Liver (tissue), 9 donors: ENCODE measurements around the gene BECN2. TPM values are rescaled to one million over a fixed set of nuclear protein-coding genes. Genes with fewer than 3 reads are reported as not detected.

Source experiments
- DNase-seq: peaks from one replicate; pipeline ENCODE4 v3.0.0-alpha.2; 2017; ENCODE audit warnings: low spot score
- H3K27ac ChIP-seq, 2 donors: one replicate each; pipeline ENCODE4 v1.7.0; 2013; ENCODE audit warnings: inconsistent platforms in 2 of 2, low read length in 2 of 2, control low read depth in 1 of 2, low read depth in 1 of 2, mild to moderate bottlenecking in 1 of 2
- H3K27me3 ChIP-seq, 4 donors: one replicate each; pipeline versions ENCODE4 v1.6.1 to v1.7.0; 2013; ENCODE audit warnings: low read length in 3 of 4, inconsistent platforms in 1 of 4, mild to moderate bottlenecking in 1 of 4, moderate library complexity in 1 of 4; ENCODE audit not compliant: control insufficient read depth in 4 of 4, insufficient read depth in 4 of 4
- H3K36me3 ChIP-seq, 4 donors: one replicate each; pipeline versions ENCODE4 v1.6.1 to v1.7.0; 2013; ENCODE audit warnings: low read length in 3 of 4, mild to moderate bottlenecking in 3 of 4, low read depth in 1 of 4, moderate library complexity in 1 of 4; ENCODE audit not compliant: control insufficient read depth in 4 of 4, insufficient read depth in 3 of 4
- H3K4me1 ChIP-seq, 4 donors: one replicate each; pipeline versions ENCODE4 v1.6.1 to v1.7.0; 2013; ENCODE audit warnings: low read length in 3 of 4, mild to moderate bottlenecking in 3 of 4, moderate library complexity in 1 of 4; ENCODE audit not compliant: control insufficient read depth in 4 of 4, insufficient read depth in 4 of 4
- H3K4me3 ChIP-seq, 3 donors: one replicate each; pipeline versions ENCODE4 v1.6.1 to v1.7.0; 2013; ENCODE audit warnings: low read length in 3 of 3, control low read depth in 1 of 3, low read depth in 1 of 3, mild to moderate bottlenecking in 1 of 3
- H3K9ac ChIP-seq, 2 donors: one replicate each; pipeline ENCODE4 v1.7.0; 2013; ENCODE audit warnings: low read length in 2 of 2, mild to moderate bottlenecking in 2 of 2, moderate library complexity in 2 of 2, control low read depth in 1 of 2, low read depth in 1 of 2
- H3K9me3 ChIP-seq, 4 donors: one replicate each; pipeline versions ENCODE4 v1.6.1 to v1.7.0; 2013; ENCODE audit warnings: low read length in 3 of 4; ENCODE audit not compliant: control insufficient read depth in 4 of 4
- ATF3 ChIP-seq: IDR thresholded peaks from 2 replicates; pipeline ENCODE4 v1.6.1; 2016; ENCODE audit warnings: antibody characterized with exemption
- CTCF ChIP-seq: fragments of 150-350 bp; IDR thresholded peaks from 2 replicates; pipeline ENCODE4 v1.5.1; 2017; ENCODE audit warnings: improper control_type of control experiment, low read depth, low read length; ENCODE audit not compliant: missing input control
- EGR1 ChIP-seq, 2 donors: IDR thresholded peaks; 2 replicates each; pipeline ENCODE4 v1.6.1; 2016 to 2018; ENCODE audit warnings: antibody characterized with exemption in 2 of 2, low read depth in 2 of 2
- FOXA1 ChIP-seq: IDR thresholded peaks from 2 replicates; pipeline ENCODE4 v1.6.1; 2016; ENCODE audit warnings: antibody characterized with exemption
- FOXA2 ChIP-seq: IDR thresholded peaks from 2 replicates; pipeline ENCODE4 v1.6.1; 2016; ENCODE audit warnings: antibody characterized with exemption
- GABPA ChIP-seq, 2 donors: IDR thresholded peaks in 1 of 2; conservative IDR thresholded peaks in 1 of 2; 2 replicates each; pipeline ENCODE4 v1.6.1; 2016; ENCODE audit warnings: antibody characterized with exemption in 2 of 2, mild to moderate bottlenecking in 1 of 2, moderate library complexity in 1 of 2
- HNF4A ChIP-seq, 2 donors: conservative IDR thresholded peaks; 2 replicates each; pipeline ENCODE4 v1.6.1; 2016; ENCODE audit warnings: antibody characterized with exemption in 2 of 2, mild to moderate bottlenecking in 2 of 2
- HNF4G ChIP-seq: IDR thresholded peaks from 2 replicates; pipeline ENCODE4 v1.6.1; 2016; ENCODE audit warnings: antibody characterized with exemption
- JUND ChIP-seq, 2 donors: IDR thresholded peaks; 2 replicates each; pipeline ENCODE4 v1.6.1; 2016; ENCODE audit warnings: antibody characterized with exemption in 2 of 2
- MAX ChIP-seq: IDR thresholded peaks from 2 replicates; pipeline ENCODE4 v1.6.1; 2016; ENCODE audit warnings: antibody characterized with exemption
- NR2F2 ChIP-seq: IDR thresholded peaks from 2 replicates; pipeline ENCODE4 v1.6.1; 2016; ENCODE audit warnings: antibody characterized with exemption
- RAD21 ChIP-seq, 2 donors: IDR thresholded peaks; 2 replicates each; pipeline ENCODE4 v1.6.1; 2016; ENCODE audit warnings: antibody characterized with exemption in 2 of 2, mild to moderate bottlenecking in 2 of 2
- REST ChIP-seq: IDR thresholded peaks from 2 replicates; pipeline ENCODE4 v1.6.1; 2016; ENCODE audit warnings: antibody characterized with exemption, mild to moderate bottlenecking
- RXRA ChIP-seq, 2 donors: IDR thresholded peaks; 2 replicates each; pipeline ENCODE4 v1.6.1; 2017 to 2018; ENCODE audit warnings: antibody characterized with exemption in 2 of 2, mild to moderate bottlenecking in 1 of 2
- SP1 ChIP-seq: IDR thresholded peaks from 2 replicates; pipeline ENCODE4 v1.6.1; 2018; ENCODE audit warnings: antibody characterized with exemption, mild to moderate bottlenecking
- TAF1 ChIP-seq: conservative IDR thresholded peaks from 2 replicates; pipeline ENCODE4 v1.6.1; 2016; ENCODE audit warnings: antibody characterized with exemption, mild to moderate bottlenecking
- YY1 ChIP-seq: IDR thresholded peaks from 2 replicates; pipeline ENCODE4 v1.6.1; 2016; ENCODE audit warnings: antibody characterized with exemption, mild to moderate bottlenecking
- ZBTB33 ChIP-seq: IDR thresholded peaks from 2 replicates; pipeline ENCODE4 v1.6.1; 2016; ENCODE audit warnings: antibody characterized with exemption
- WGBS: extraction: QIAGEN DNeasy Blood & Tissue Kit; methylation state at CpG from one replicate; pipeline ENCODE4 v1.1.7; 2013; 5-methylcytosine and 5-hydroxymethylcytosine counted together
- polyA plus RNA-seq, 2 donors: library from polyadenylated mRNA; stranded (reverse) in 1 of 2; unstranded in 1 of 2; fragments of 200-250 nt in 1 of 2; fragments of >200 nt in 1 of 2; fragmentation: Nextera tagmentation in 1 of 2; extraction: Ambion mirVana in 1 of 2; gene quantifications; one replicate each; pipeline versions ENCODE4 v1.2.1 to v1.2.3, GENCODE V29; 2013 to 2015
- total RNA-seq, 2 donors: library from RNA; depleted of rRNA; stranded (reverse); fragments of >200 nt; gene quantifications; one replicate each; pipeline ENCODE4 v1.2.3, GENCODE V29; 2014
- donor health status: healthy.
- donor health status: healthy.
- donor health status: healthy.
- donor health status: healthy.
- donor health status: healthy.

BECN2 gene
- total and polyA plus RNA-seq, 4 donors, result not detected

GRCh38 chr1:241932845-241933244, 24.7 kb upstream of the BECN2 start:
- no peak overlapping the region for H3K9ac ChIP-seq
- H3K27me3 ChIP-seq, result no peaks in the 10 kb centered on the region
- TF ChIP-seq EGR1 (IDR thresholded peaks at IDR 0.05; ENCODE audit: low read depth in 2 of 2) (no peak), TAF1 (no peak), SP1 (no peak), REST (no peak), FOXA1 (no peak)
- H3K4me3 ChIP-seq, result no peak overlapping the region
- H3K27ac ChIP-seq, result no peak overlapping the region
- H3K4me1 ChIP-seq, result no peaks in the 10 kb centered on the region
- no peaks in the 10 kb centered on the region for H3K36me3 ChIP-seq
- WGBS, result 42% methylated on average over 6 of the region's 6 CpGs
- DNase-seq, result no peak
- no peaks in the 10 kb centered on the region for H3K9me3 ChIP-seq

- no peaks in the 10 kb centered on the region for H3K9me3 ChIP-seq
- H3K36me3 ChIP-seq, result no peaks in the 10 kb centered on the region
- H3K4me3 ChIP-seq, result no peak overlapping the region
- DNase-seq, result no peak
- no peak for TF ChIP-seq JUND (IDR thresholded peaks at IDR 0.05)
- no peak for TF ChIP-seq EGR1 (IDR thresholded peaks at IDR 0.05; ENCODE audit: low read depth in 2 of 2)
- no peak for TF ChIP-seq FOXA1
- no peak for TF ChIP-seq RAD21 (IDR thresholded peaks at IDR 0.05)
- no peak for TF ChIP-seq FOXA2
- no peak for TF ChIP-seq REST
- TF ChIP-seq TAF1, result no peak
- TF ChIP-seq NR2F2, result no peak
- TF ChIP-seq CTCF, result no peak
- no peak for TF ChIP-seq MAX
- TF ChIP-seq ZBTB33, result no peak
- TF ChIP-seq HNF4G, result no peak
- no peak for TF ChIP-seq GABPA (IDR thresholded peaks at IDR 0.05 in 1 of 2, conservative IDR thresholded peaks at IDR 0.05 in 1 of 2)
- no peak for TF ChIP-seq RXRA (IDR thresholded peaks at IDR 0.05)
- no peak for TF ChIP-seq HNF4A (conservative IDR thresholded peaks at IDR 0.05)
- no peak for TF ChIP-seq YY1
- no peak for TF ChIP-seq SP1
- TF ChIP-seq ATF3, result no peak
- no peaks in the 10 kb centered on the region for H3K4me1 ChIP-seq
- no peak overlapping the region for H3K9ac ChIP-seq
- WGBS, result 51% methylated on average over 12 of the region's 12 CpGs
- H3K27ac ChIP-seq, result no peak overlapping the region
- no peaks in the 10 kb centered on the region for H3K27me3 ChIP-seq
These were observed 23.2 kb upstream of the BECN2 start for GRCh38 chr1:241934201-241934848.
